ENCODE measurements around the gene SRRD.

GRCh38 chr22:26479043-26479791 is 4.5 kb upstream of the SRRD start:
- no peak for TF ChIP-seq ZNF274 (IDR thresholded peaks at IDR 0.05; ENCODE audit: low read depth, low read length)
- no peak for TF ChIP-seq YY1 (IDR thresholded peaks at IDR 0.05; ENCODE audit: insufficient read depth, insufficient read length)
- TF ChIP-seq SUZ12 (IDR thresholded peaks at IDR 0.05; ENCODE audit: extremely low read depth, insufficient read depth, insufficient read length) = no peak

All from NT2/D1 (cell line).